HepG2 (cell line): ENCODE data around the gene TSEN34. TPM values are rescaled to one million over a fixed set of nuclear protein-coding genes. Genes with fewer than 3 reads are reported as not detected.

Experiments
- BHLHE40 ChIP-seq: IDR thresholded peaks from 2 replicates; pipeline ENCODE4 v1.6.1; 2011; ENCODE audit warnings: low read length, improper control_type of control experiment
- ESRRA ChIP-seq: sonication (generic); formaldehyde crosslinking; IDR thresholded peaks from 2 replicates; pipeline ENCODE4 v1.5.1; 2020; ENCODE audit warnings: mild to moderate bottlenecking, low read depth, missing genetic modification reagents
- KDM1A ChIP-seq: IDR thresholded peaks from 2 replicates; pipeline ENCODE4 v1.6.1; 2016; ENCODE audit warnings: missing compliant biosample characterization
- MED8 ChIP-seq: sonication (generic); formaldehyde crosslinking; IDR thresholded peaks from 2 replicates; pipeline ENCODE4 v1.8.1; 2023; ENCODE audit warnings: mild to moderate bottlenecking, missing genetic modification reagents; ENCODE audit not compliant: insufficient replicate concordance
- PHF21A ChIP-seq: sonication (generic); formaldehyde crosslinking; IDR thresholded peaks from 2 replicates; pipeline ENCODE4 v1.5.0; 2020; ENCODE audit warnings: mild to moderate bottlenecking, missing genetic modification reagents
- TAF15 ChIP-seq: fragments of 200-400 bp; formaldehyde crosslinking; IDR thresholded peaks from one replicate; pipeline ENCODE4 v1.6.1; 2018; ENCODE audit warnings: mild to moderate bottlenecking, low read depth, low read length; ENCODE audit not compliant: poor library complexity, severe bottlenecking
- UBTF ChIP-seq: sonication (generic); formaldehyde crosslinking; IDR thresholded peaks from 2 replicates; pipeline ENCODE4 v1.4.0; 2020; ENCODE audit warnings: mild to moderate bottlenecking, missing genetic modification reagents
- XRCC5 ChIP-seq: fragments of 200-400 bp; formaldehyde crosslinking; optimal IDR thresholded peaks from 2 replicates; pipeline ENCODE3; 2017; ENCODE audit warnings: mild to moderate bottlenecking, low read length
- ZNF33A ChIP-seq: sonication (generic); formaldehyde crosslinking; IDR thresholded peaks from 2 replicates; pipeline ENCODE4 v1.5.1; 2020; ENCODE audit warnings: missing genetic modification reagents, mild to moderate bottlenecking, moderate library complexity, borderline replicate concordance
- ZNF33B ChIP-seq: sonication (generic); formaldehyde crosslinking; IDR thresholded peaks from 2 replicates; pipeline ENCODE4 v1.5.1; 2020; ENCODE audit warnings: mild to moderate bottlenecking, missing genetic modification reagents
- ZNF496 ChIP-seq: sonication (generic); formaldehyde crosslinking; IDR thresholded peaks from 2 replicates; pipeline ENCODE4 v1.8.1; 2023; ENCODE audit warnings: mild to moderate bottlenecking, moderate library complexity, missing genetic modification reagents; ENCODE audit not compliant: insufficient replicate concordance
- ZNF562 ChIP-seq: sonication (generic); formaldehyde crosslinking; IDR thresholded peaks from 2 replicates; pipeline ENCODE4 v1.8.0; 2022; ENCODE audit warnings: missing genetic modification reagents, borderline replicate concordance
- ZNF577 ChIP-seq: sonication (generic); formaldehyde crosslinking; IDR thresholded peaks from 2 replicates; pipeline ENCODE4 v1.4.0; 2020; ENCODE audit warnings: mild to moderate bottlenecking, low read depth, missing genetic modification reagents, borderline replicate concordance
- polyA plus RNA-seq, 8 experiments: library from polyadenylated mRNA; depleted of rRNA in 3 of 8; stranded (reverse) in 7 of 8; unstranded in 1 of 8; fragments of >200 nt; fragmentation: Illumina TruSeq in 4 of 8; extraction: Trizol in 4 of 8; gene quantifications; 2 replicates each; pipeline versions ENCODE4 v1.2.1 to v1.2.3, GENCODE V29; 2011 to 2016; ENCODE audit warnings: low read depth in 4 of 8, missing spikeins in 1 of 8, mixed read lengths in 1 of 8; ENCODE audit not compliant: insufficient read depth in 1 of 8
- total RNA-seq, 5 experiments: library from RNA; depleted of rRNA; stranded (reverse); fragments of >200 nt; fragmentation: Illumina TruSeq; extraction: Trizol; gene quantifications; 2 replicates each; pipeline ENCODE4 v1.2.3, GENCODE V29; 2016; ENCODE audit warnings: low read depth in 1 of 5
- TF ChIP-seq, protein P1 (sequence below): sonication (generic); formaldehyde crosslinking; IDR thresholded peaks from 2 replicates; pipeline ENCODE4 v1.4.0; 2020; ENCODE audit warnings: missing genetic modification reagents, borderline replicate concordance
- TF ChIP-seq, protein P2 (sequence below): IDR thresholded peaks from 2 replicates; pipeline ENCODE4 v1.6.1; 2016; ENCODE audit warnings: missing biosample characterization, missing genetic modification reagents, low read depth
- TF ChIP-seq, protein P3 (sequence below): sonication (generic); formaldehyde crosslinking; IDR thresholded peaks from 2 replicates; pipeline ENCODE4 v1.4.0; 2020; ENCODE audit warnings: missing genetic modification reagents

Gene TSEN34
- total and polyA plus RNA-seq, 2 of the 13 experiments (the other 11 are each of a cell fraction or from before 2014, with no cell fraction given), result 55.1 to 65.4 TPM

DNA sequence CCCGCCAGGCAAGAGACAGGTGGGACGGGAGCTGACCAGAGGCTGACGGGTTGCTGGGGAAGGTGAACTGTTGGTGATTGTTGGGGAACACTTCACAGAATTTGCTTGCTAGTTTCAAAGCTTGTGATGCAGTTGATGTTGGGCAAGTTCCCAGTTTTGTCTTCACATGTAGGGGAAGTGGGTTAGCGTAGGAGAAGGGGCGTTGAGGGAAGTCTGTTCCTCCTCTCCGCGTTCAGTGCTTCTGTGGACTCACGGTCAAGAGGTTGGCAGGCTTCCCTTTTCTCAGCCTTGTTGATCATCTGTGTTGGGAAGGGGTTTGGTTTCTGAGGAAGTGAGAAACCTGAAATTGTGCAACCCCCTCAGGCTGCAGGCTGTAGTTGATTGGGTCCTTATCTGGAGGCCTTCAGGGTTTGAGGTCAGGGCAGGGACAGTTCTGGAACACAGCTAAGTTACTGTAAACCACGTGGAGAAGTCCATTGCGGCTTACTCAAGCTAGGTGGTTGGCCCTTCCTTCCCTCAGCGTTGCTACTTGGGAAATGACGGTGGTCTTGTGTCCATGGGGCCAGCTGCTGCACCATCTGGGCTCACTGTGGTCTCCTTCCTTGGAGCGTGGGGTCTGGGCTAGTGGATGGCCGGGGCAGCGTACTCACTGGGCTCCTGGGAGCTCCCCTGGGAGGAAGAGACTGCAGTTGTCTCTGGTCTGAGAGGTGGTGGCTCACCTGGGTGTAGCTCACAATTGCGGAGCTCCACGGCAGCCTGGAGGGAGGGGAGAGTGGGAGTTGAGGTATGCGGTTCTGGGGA, 17.1 kb downstream of the TSEN34 start (continued):
- TF ChIP-seq, protein P1, sequence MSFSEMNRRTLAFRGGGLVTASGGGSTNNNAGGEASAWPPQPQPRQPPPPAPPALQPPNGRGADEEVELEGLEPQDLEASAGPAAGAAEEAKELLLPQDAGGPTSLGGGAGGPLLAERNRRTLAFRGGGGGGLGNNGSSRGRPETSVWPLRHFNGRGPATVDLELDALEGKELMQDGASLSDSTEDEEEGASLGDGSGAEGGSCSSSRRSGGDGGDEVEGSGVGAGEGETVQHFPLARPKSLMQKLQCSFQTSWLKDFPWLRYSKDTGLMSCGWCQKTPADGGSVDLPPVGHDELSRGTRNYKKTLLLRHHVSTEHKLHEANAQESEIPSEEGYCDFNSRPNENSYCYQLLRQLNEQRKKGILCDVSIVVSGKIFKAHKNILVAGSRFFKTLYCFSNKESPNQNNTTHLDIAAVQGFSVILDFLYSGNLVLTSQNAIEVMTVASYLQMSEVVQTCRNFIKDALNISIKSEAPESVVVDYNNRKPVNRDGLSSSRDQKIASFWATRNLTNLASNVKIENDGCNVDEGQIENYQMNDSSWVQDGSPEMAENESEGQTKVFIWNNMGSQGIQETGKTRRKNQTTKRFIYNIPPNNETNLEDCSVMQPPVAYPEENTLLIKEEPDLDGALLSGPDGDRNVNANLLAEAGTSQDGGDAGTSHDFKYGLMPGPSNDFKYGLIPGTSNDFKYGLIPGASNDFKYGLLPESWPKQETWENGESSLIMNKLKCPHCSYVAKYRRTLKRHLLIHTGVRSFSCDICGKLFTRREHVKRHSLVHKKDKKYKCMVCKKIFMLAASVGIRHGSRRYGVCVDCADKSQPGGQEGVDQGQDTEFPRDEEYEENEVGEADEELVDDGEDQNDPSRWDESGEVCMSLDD (CRISPR knock-in tag), result no peak
- TF ChIP-seq KDM1A (no peak), ESRRA (CRISPR knock-in tag) (no peak), UBTF (CRISPR knock-in tag) (peak; percentile 51; the same call in 1 of the 2 replicates), ZNF496 (no peak), XRCC5 (peak; percentile 14), ZNF33A (CRISPR knock-in tag) (no peak), ZNF33B (no peak), ZNF562 (no peak), BHLHE40 (no peak), ZNF577 (CRISPR knock-in tag) (no peak), TAF15 (no peak), PHF21A (CRISPR knock-in tag) (no peak), MED8 (CRISPR knock-in tag) (no peak)
- TF ChIP-seq, protein P2, sequence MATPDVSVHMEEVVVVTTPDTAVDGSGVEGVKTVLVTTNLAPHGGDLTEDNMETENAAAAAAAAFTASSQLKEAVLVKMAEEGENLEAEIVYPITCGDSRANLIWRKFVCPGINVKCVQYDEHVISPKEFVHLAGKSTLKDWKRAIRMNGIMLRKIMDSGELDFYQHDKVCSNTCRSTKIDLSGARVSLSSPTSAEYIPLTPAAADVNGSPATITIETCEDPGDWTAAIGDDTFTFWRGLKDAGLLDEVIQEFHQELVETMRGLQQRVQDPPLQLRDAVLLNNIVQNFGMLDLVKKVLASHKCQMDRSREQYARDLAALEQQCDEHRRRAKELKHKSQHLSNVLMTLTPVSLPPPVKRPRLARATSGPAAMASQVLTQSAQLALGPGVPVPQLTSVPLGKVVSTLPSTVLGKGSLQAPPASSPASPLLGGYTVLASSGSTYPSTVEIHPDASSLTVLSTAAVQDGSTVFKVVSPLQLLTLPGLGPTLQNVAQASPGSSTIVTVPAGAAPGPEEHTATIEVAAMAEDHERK (CRISPR knock-in tag), result no peak
- TF ChIP-seq, protein P3, sequence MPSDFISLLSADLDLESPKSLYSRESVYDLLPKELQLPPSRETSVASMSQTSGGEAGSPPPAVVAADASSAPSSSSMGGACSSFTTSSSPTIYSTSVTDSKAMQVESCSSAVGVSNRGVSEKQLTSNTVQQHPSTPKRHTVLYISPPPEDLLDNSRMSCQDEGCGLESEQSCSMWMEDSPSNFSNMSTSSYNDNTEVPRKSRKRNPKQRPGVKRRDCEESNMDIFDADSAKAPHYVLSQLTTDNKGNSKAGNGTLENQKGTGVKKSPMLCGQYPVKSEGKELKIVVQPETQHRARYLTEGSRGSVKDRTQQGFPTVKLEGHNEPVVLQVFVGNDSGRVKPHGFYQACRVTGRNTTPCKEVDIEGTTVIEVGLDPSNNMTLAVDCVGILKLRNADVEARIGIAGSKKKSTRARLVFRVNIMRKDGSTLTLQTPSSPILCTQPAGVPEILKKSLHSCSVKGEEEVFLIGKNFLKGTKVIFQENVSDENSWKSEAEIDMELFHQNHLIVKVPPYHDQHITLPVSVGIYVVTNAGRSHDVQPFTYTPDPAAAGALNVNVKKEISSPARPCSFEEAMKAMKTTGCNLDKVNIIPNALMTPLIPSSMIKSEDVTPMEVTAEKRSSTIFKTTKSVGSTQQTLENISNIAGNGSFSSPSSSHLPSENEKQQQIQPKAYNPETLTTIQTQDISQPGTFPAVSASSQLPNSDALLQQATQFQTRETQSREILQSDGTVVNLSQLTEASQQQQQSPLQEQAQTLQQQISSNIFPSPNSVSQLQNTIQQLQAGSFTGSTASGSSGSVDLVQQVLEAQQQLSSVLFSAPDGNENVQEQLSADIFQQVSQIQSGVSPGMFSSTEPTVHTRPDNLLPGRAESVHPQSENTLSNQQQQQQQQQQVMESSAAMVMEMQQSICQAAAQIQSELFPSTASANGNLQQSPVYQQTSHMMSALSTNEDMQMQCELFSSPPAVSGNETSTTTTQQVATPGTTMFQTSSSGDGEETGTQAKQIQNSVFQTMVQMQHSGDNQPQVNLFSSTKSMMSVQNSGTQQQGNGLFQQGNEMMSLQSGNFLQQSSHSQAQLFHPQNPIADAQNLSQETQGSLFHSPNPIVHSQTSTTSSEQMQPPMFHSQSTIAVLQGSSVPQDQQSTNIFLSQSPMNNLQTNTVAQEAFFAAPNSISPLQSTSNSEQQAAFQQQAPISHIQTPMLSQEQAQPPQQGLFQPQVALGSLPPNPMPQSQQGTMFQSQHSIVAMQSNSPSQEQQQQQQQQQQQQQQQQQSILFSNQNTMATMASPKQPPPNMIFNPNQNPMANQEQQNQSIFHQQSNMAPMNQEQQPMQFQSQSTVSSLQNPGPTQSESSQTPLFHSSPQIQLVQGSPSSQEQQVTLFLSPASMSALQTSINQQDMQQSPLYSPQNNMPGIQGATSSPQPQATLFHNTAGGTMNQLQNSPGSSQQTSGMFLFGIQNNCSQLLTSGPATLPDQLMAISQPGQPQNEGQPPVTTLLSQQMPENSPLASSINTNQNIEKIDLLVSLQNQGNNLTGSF (CRISPR knock-in tag), result no peak
